Endothelial cell of umbilical vein (primary cell): ENCODE results near the gene MAMSTR. TPM values are rescaled to one million over a fixed set of nuclear protein-coding genes. Genes with fewer than 3 reads are reported as not detected.

Source experiments
- BruUV-seq: library from RNA; stranded (reverse); fragments of 400-500 nt; replicated peaks from 2 replicates; lab custom pipeline; 2021; lab: Mats Ljungman, UMichigan
- CTCF ChIA-PET: fragments of 300-600, 350-600 bp; sonication (Branson Sonifier 250); formaldehyde crosslinking; loops from one replicate; lab custom pipeline; 2021; ENCODE audit warnings: antibody characterized with exemption, inconsistent platforms; lab: Charles Lee
- POLR2A ChIA-PET: fragments of 300-600, 350-600 bp; sonication (Branson Sonifier 250); formaldehyde crosslinking; loops from one replicate; lab custom pipeline; 2021; ENCODE audit warnings: antibody characterized with exemption, inconsistent platforms; lab: Charles Lee
- DNase-seq: peaks from one replicate; pipeline ENCODE4 v3.0.0-alpha.2; 2011; ENCODE audit warnings: low read depth, low spot score
- FAIRE-seq: peaks from 2 replicates; lab custom pipeline; 2011; peaks lifted over from hg19 to GRCh38; lab: Jason Lieb, UNC
- H2AFZ ChIP-seq: 2 replicates; pipeline ENCODE4 v1.6.0; 2012; ENCODE audit warnings: low read depth, low read length, control low read depth, inconsistent platforms
- H3K27ac ChIP-seq: 2 replicates; pipeline ENCODE4 v1.5.1; 2011; ENCODE audit warnings: low read depth, mild to moderate bottlenecking, control low read depth, low read length, moderate library complexity; ENCODE audit not compliant: insufficient read depth
- H3K27me3 ChIP-seq, 2 experiments: 2 replicates each; pipeline versions ENCODE4 v1.6.0 to v1.6.1; 2011; ENCODE audit warnings: low read length in 2 of 2, mixed read lengths in 1 of 2; ENCODE audit not compliant: control insufficient read depth in 2 of 2, insufficient read depth in 2 of 2
- H3K36me3 ChIP-seq, 2 experiments: 2 replicates in 1 of 2; 3 replicates in 1 of 2; pipeline ENCODE4 v1.5.1; 2011; ENCODE audit warnings: low read length in 2 of 2, mild to moderate bottlenecking in 1 of 2, moderate library complexity in 1 of 2; ENCODE audit not compliant: control insufficient read depth in 2 of 2, insufficient read depth in 2 of 2; ENCODE audit errors: extremely low read depth in 1 of 2
- H3K4me1 ChIP-seq: 3 replicates; pipeline ENCODE4 v1.5.1; 2011; ENCODE audit warnings: mild to moderate bottlenecking, low read length; ENCODE audit not compliant: control insufficient read depth, insufficient read depth; ENCODE audit errors: extremely low read depth
- H3K4me2 ChIP-seq: 2 replicates; pipeline ENCODE4 v1.6.1; 2011; ENCODE audit warnings: low read length, control low read depth, mixed read lengths; ENCODE audit not compliant: insufficient read depth
- H3K4me3 ChIP-seq, 3 experiments: fragments of 200-600 bp in 1 of 3; sonication (generic), shearing (Covaris generic) in 1 of 3; replicated peaks in 1 of 3; 2 replicates each; pipeline ENCODE4 v1.5.1; 2011 to 2016; ENCODE audit warnings: control low read depth in 3 of 3, low read length in 3 of 3, mild to moderate bottlenecking in 2 of 3, inconsistent platforms in 1 of 3, low read depth in 1 of 3, moderate library complexity in 1 of 3; ENCODE audit not compliant: insufficient read depth in 1 of 3
- H3K79me2 ChIP-seq: 2 replicates; pipeline ENCODE4 v1.6.0; 2012; ENCODE audit warnings: low read length, inconsistent platforms; ENCODE audit not compliant: control insufficient read depth, insufficient read depth
- H3K9ac ChIP-seq: replicated peaks from 2 replicates; pipeline ENCODE3; 2011; ENCODE audit warnings: low read length, control low read depth; ENCODE audit not compliant: insufficient read depth; ENCODE audit errors: extremely low read depth
- H3K9me1 ChIP-seq: replicated peaks from 3 replicates; pipeline ENCODE4 v1.6.0; 2011; ENCODE audit warnings: mild to moderate bottlenecking, low read length; ENCODE audit not compliant: control insufficient read depth, insufficient read depth; ENCODE audit errors: extremely low read depth
- H3K9me3 ChIP-seq: replicated peaks from 2 replicates; pipeline ENCODE4 v1.5.1; 2012; ENCODE audit warnings: low read length, inconsistent platforms; ENCODE audit not compliant: control insufficient read depth, insufficient read depth
- H4K20me1 ChIP-seq: replicated peaks from 2 replicates; pipeline ENCODE3; 2011; ENCODE audit warnings: mild to moderate bottlenecking, low read length; ENCODE audit not compliant: control insufficient read depth, insufficient read depth; ENCODE audit errors: extremely low read depth
- CTCF ChIP-seq, 2 donors: IDR thresholded peaks; 1 replicate in 1 of 2; 2 replicates in 1 of 2; pipeline ENCODE4 v1.5.1; 2011; ENCODE audit warnings: low read length in 2 of 2, mild to moderate bottlenecking in 2 of 2, moderate library complexity in 2 of 2, control low read depth in 1 of 2, inconsistent platforms in 1 of 2, low read depth in 1 of 2; ENCODE audit not compliant: insufficient read depth in 1 of 2; ENCODE audit errors: extremely low read depth in 1 of 2
- EZH2 ChIP-seq: IDR thresholded peaks from 2 replicates; pipeline ENCODE4 v1.6.1; 2012; ENCODE audit warnings: borderline replicate concordance, low read depth, mild to moderate bottlenecking, moderate library complexity, low read length, inconsistent platforms; ENCODE audit not compliant: severe bottlenecking
- FOS ChIP-seq: IDR thresholded peaks from 2 replicates; pipeline ENCODE4 v1.6.1; 2011; ENCODE audit warnings: mild to moderate bottlenecking, low read length, moderate library complexity, borderline replicate concordance; ENCODE audit not compliant: insufficient read depth
- GATA2 ChIP-seq: IDR thresholded peaks from 2 replicates; pipeline ENCODE4 v1.7.0; 2011; ENCODE audit warnings: low read depth, mild to moderate bottlenecking, moderate library complexity, mixed read lengths, low read length; ENCODE audit not compliant: insufficient read length, insufficient read depth
- JUN ChIP-seq: IDR thresholded peaks from 2 replicates; pipeline ENCODE4 v1.6.1; 2011; ENCODE audit warnings: borderline replicate concordance, low read depth; ENCODE audit not compliant: insufficient read length, insufficient read depth
- MAX ChIP-seq: IDR thresholded peaks from 2 replicates; pipeline ENCODE4 v1.6.1; 2011; ENCODE audit not compliant: insufficient read depth, insufficient read length
- MYC ChIP-seq: IDR thresholded peaks from one replicate; pipeline ENCODE4 v1.6.1; 2011; ENCODE audit warnings: mild to moderate bottlenecking, low read depth, low read length
- POLR2A ChIP-seq: IDR thresholded peaks from 2 replicates; pipeline ENCODE4 v1.6.1; 2012; ENCODE audit warnings: low read depth, mild to moderate bottlenecking, control low read depth, low read length
- POLR2AphosphoS5 ChIP-seq: IDR thresholded peaks from 2 replicates; pipeline ENCODE4 v1.6.1; 2012; ENCODE audit warnings: low read depth, mild to moderate bottlenecking, control low read depth, low read length, moderate library complexity; ENCODE audit not compliant: insufficient read depth
- dilution Hi-C: fragments of 300-500 bp; cut with MboI; formaldehyde crosslinking; loops from one replicate; pipeline ENCODE4 v1.15.0; 2019; ENCODE audit warnings: low sequenced_read_pairs; ENCODE audit not compliant: extremely low pct_ligation_motif_present
- intact Hi-C: fragments of 100-400 bp; cut with micrococcal nuclease; formaldehyde crosslinking; loops from one replicate; pipeline ENCODE4 v1.10.0; 2022
- polyA plus RNA-seq, 4 experiments: library from polyadenylated mRNA; depleted of rRNA in 3 of 4; stranded (reverse) in 3 of 4; unstranded in 1 of 4; fragments of >200 nt; gene quantifications; 2 replicates each; pipeline versions ENCODE4 v1.2.1 to v1.2.3, GENCODE V29; 2011 to 2012; ENCODE audit warnings: missing spikeins in 1 of 4
- total RNA-seq: library from RNA; stranded (reverse); gene quantifications from 2 replicates; pipeline ENCODE4 v1.2.3, GENCODE V29; 2021

Gene MAMSTR
- total and polyA plus RNA-seq, 2 donors (not counting 3 experiments of a cell fraction or from before 2014, with no cell fraction given), result 0.57 to 0.84 TPM

DNA sequence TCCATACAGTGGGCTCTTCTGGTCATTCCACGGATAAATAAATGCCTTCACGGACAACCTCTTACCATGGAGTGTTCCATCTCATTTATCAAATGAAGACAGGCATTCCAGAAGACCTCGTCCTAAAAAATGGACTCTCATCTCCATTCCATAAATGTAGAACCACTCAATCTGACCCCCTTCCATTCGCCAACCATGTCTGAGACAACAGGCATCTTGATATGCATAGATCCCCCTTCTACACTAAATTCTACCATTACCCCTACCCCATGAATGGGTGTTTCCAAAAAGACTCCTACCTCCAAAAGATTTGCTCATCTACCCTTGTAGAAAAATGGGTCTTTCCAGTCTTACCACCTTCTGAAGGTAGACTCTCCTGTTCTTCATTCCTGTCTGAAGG, 11.9 kb upstream of the MAMSTR start:
- H3K27me3 ChIP-seq, result no peaks in the 10 kb centered on the region
- FAIRE-seq, result peak; percentile 38
- no peaks in the 10 kb centered on the region for H3K9me3 ChIP-seq
- no peaks in the 10 kb centered on the region for H3K9me1 ChIP-seq
- ChIA-PET POLR2A (no interaction called here), CTCF (no interaction called here)
- H3K36me3 ChIP-seq, result peaks cover 16 to 35% of the 10 kb centered on the region in 2 experiments
- intact Hi-C loops (no loop called here), dilution Hi-C loops (no loop called here)
- peaks cover 11% of the 10 kb centered on the region for H3K4me1 ChIP-seq
- no peaks in the 10 kb centered on the region for H4K20me1 ChIP-seq
- no peak for DNase-seq
- no peak overlapping the region for H3K9ac ChIP-seq
- H3K4me3 ChIP-seq, result no peak overlapping the region
- H3K79me2 ChIP-seq, result peaks cover 15% of the 10 kb centered on the region
- BruUV-seq, result no TSS peak
- H3K27ac ChIP-seq, result no peak overlapping the region
- H3K4me2 ChIP-seq, result no peak overlapping the region
- no peak overlapping the region for H2AFZ ChIP-seq
- TF ChIP-seq JUN (no peak), POLR2AphosphoS5 (no peak), CTCF (IDR thresholded peaks at IDR 0.05; ENCODE audit: extremely low read depth in 1 of 2, insufficient read depth in 1 of 2, low read depth in 1 of 2, low read length in 2 of 2) (no peak), POLR2A (no peak), GATA2 (no peak), MYC (no peak), MAX (no peak), FOS (no peak), EZH2 (no peak)
